Heart left ventricle (tissue), 16 donors: ENCODE measurements around the gene PARP8. TPM values are rescaled to one million over a fixed set of nuclear protein-coding genes. Genes with fewer than 3 reads are reported as not detected.
A peak's percentile ranks its signal among the peaks of the same experiment; 100 is the strongest.

Experiments
- ATAC-seq, 4 donors: fragments of 200-7000 bp; cut with Tn5 transposase; one replicate each; pipeline ENCODE4 v1.9.1; 2020 to 2022; ENCODE audit warnings: moderate library complexity in 4 of 4, mild to moderate bottlenecking in 3 of 4, moderate number of reproducible peaks in 1 of 4
- DNase-seq, 5 donors: peaks; one replicate each; pipeline ENCODE4 v3.0.0-alpha.2; 2020
- H3K27ac ChIP-seq, 12 donors: fragments of 200-600 bp; sonication (generic) in 4 of 12; one replicate each; pipeline versions ENCODE4 v1.5.0 to v1.8.0; 2016 to 2022; ENCODE audit warnings: mild to moderate bottlenecking in 2 of 12
- H3K27me3 ChIP-seq, 9 donors: fragments of 200-600 bp; sonication (generic) in 2 of 9; one replicate each; pipeline versions ENCODE4 v1.5.1 to v1.8.0; 2016 to 2022; ENCODE audit warnings: mild to moderate bottlenecking in 3 of 9
- H3K36me3 ChIP-seq, 9 donors: fragments of 200-600 bp; sonication (generic) in 2 of 9; one replicate each; pipeline versions ENCODE4 v1.5.0 to v1.8.0; 2018 to 2022; ENCODE audit warnings: mild to moderate bottlenecking in 2 of 9
- H3K4me1 ChIP-seq, 12 donors: fragments of 200-600 bp; sonication (generic) in 4 of 12; one replicate each; pipeline versions ENCODE4 v1.5.0 to v1.8.0; 2016 to 2022; ENCODE audit warnings: mild to moderate bottlenecking in 3 of 12
- H3K4me3 ChIP-seq, 12 donors: fragments of 200-600 bp; sonication (generic) in 4 of 12; one replicate each; pipeline versions ENCODE4 v1.5.0 to v1.8.0; 2017 to 2022; ENCODE audit warnings: mild to moderate bottlenecking in 9 of 12, moderate library complexity in 4 of 12
- H3K9me3 ChIP-seq, 12 donors: fragments of 200-600 bp; sonication (generic) in 4 of 12; one replicate each; pipeline versions ENCODE4 v1.5.0 to v1.8.0; 2016 to 2022; ENCODE audit warnings: mild to moderate bottlenecking in 1 of 12
- CTCF ChIP-seq, 12 donors: fragments of 200-600 bp; sonication (generic) in 4 of 12; IDR thresholded peaks; one replicate each; pipeline versions ENCODE4 v1.5.0 to v1.8.0; 2018 to 2022; ENCODE audit warnings: antibody characterized with exemption in 12 of 12, mild to moderate bottlenecking in 5 of 12
- POLR2A ChIP-seq, 2 donors: fragments of 450-650 bp; IDR thresholded peaks; one replicate each; pipeline ENCODE4 v1.6.1; 2017; ENCODE audit warnings: antibody characterized with exemption in 2 of 2, mild to moderate bottlenecking in 2 of 2, moderate library complexity in 2 of 2
- WGBS, 4 donors: extraction: QIAGEN DNeasy Blood & Tissue Kit in 2 of 4; methylation state at CpG; one replicate each; pipeline versions ENCODE4 v1.1.5 to v1.1.7; 2013 to 2018; 5-methylcytosine and 5-hydroxymethylcytosine counted together
- intact Hi-C, 10 donors: fragments of 100-400 bp; cut with DNase I; formaldehyde crosslinking; loops; one replicate each; pipeline versions ENCODE4 v1.11.1 to v1.14.2; 2022
- polyA plus RNA-seq, 2 donors: library from polyadenylated mRNA; stranded (reverse); fragments of 200-250 nt; gene quantifications; one replicate each; pipeline ENCODE4 v1.2.3, GENCODE V29; 2013
- total RNA-seq, 9 donors: library from RNA; depleted of rRNA in 2 of 9; stranded (reverse); fragments of >200 nt in 2 of 9; fragmentation: NEBNext Ultra II Directional in 3 of 9; extraction: Animal tissue kit (Norgen Biotek cat#: 25700) in 3 of 9; gene quantifications; one replicate each; pipeline versions ENCODE4 v1.1.0 to v1.2.4, GENCODE V29; 2016 to 2023
- donor health status: ischemic (EF 13 %, LVEDD 7.1; RV severe dilation, severe dysfunction).
- donor health status: healthy with polysubstance abuse.
- donor health status: DM: no; HTN: yes; CAD: no.
- donor health status: DM: no; HTN: no; CAD: no.
- donor health status: ischemic (EF 25% LVEDD 6.9; RV normal size, moderate dysfunction).
- donor health status: ischemic (EF 25% LVEDD 5.7; RV mildly dilated, moderate dysfunction).
- donor health status: healthy.
- donor health status: DM: yes; HTN: yes; CAD: no.
- donor health status: ischemic (EF 35%, LVEDD 5.7; RV mildly dilated, moderate dysfunction).
- donor health status: nonischemic (EF 11% LVEDD 7.7; RV severe dilation, severe dysfunction).
- donor health status: DM: yes; HTN: yes; CAD: no.
- donor health status: PGD.
- donor health status: ischemic (EF 29% LVEDD 5.4; RV normal size, mild dysfunction).
- donor health status: nonischemic (EF 23%, LVEDD 6.1; RV moderate dilation, normal function).

The PARP8 gene
- total and polyA plus RNA-seq, 11 donors = 1.6 to 22.5 (median 6.0) TPM

- 90 to 95% (median 95%) methylated on average over 3 of the region's 3 CpGs for WGBS, 4 donors
- no peak overlapping the region for H3K4me3 ChIP-seq
- ATAC-seq (no peak), DNase-seq (no peak)
- peak overlapping the region in 1 of 12 donors; percentile 47 for H3K27ac ChIP-seq
- no peaks in the 10 kb centered on the region for H3K27me3 ChIP-seq
- intact Hi-C loops = no loop called here
- TF ChIP-seq CTCF (IDR thresholded peaks at IDR 0.05) (no peak), POLR2A (IDR thresholded peaks at IDR 0.05) (no peak)
- peaks cover 0 to 59% (median 11%) of the 10 kb centered on the region in 9 donors for H3K36me3 ChIP-seq
- H3K4me1 ChIP-seq = no peaks in the 10 kb centered on the region
- H3K9me3 ChIP-seq = no peaks in the 10 kb centered on the region
Observed at GRCh38 chr5:50822761-50823160, 156.3 kb downstream of the PARP8 start.

GRCh38 chr5:50823568-50823967 lies 157.1 kb downstream of the PARP8 start:
- H3K27me3 ChIP-seq = no peaks in the 10 kb centered on the region
- H3K9me3 ChIP-seq = no peaks in the 10 kb centered on the region
- peaks cover 0 to 63% (median 19%) of the 10 kb centered on the region in 9 donors for H3K36me3 ChIP-seq
- intact Hi-C loops = no loop called here
- no peaks in the 10 kb centered on the region for H3K4me1 ChIP-seq
- no peak overlapping the region for H3K4me3 ChIP-seq
- ATAC-seq = peak in 2 of 4 donors; percentile 38 to 51
- no peak for TF ChIP-seq CTCF (IDR thresholded peaks at IDR 0.05)
- no peak for TF ChIP-seq POLR2A (IDR thresholded peaks at IDR 0.05)
- DNase-seq = no peak
- WGBS, 4 donors = 42 to 64% (median 55%) methylated on average over 6 of the region's 6 CpGs
- H3K27ac ChIP-seq = peak overlapping the region in 1 of 12 donors; percentile 47

GRCh38 chr5:50824109-50824508 lies 157.7 kb downstream of the PARP8 start:
- Histone ChIP-seq H3K4me3 (no peak overlapping the region), H3K36me3 (peaks cover 0 to 63% (median 24%) of the 10 kb centered on the region in 9 donors), H3K27me3 (no peaks in the 10 kb centered on the region), H3K4me1 (no peaks in the 10 kb centered on the region), H3K9me3 (no peaks in the 10 kb centered on the region), H3K27ac (peak overlapping the region in 1 of 12 donors; percentile 47)
- intact Hi-C loops = no loop called here
- TF ChIP-seq POLR2A (IDR thresholded peaks at IDR 0.05) = no peak
- no peak for TF ChIP-seq CTCF (IDR thresholded peaks at IDR 0.05)
- no peak for DNase-seq
- no peak for ATAC-seq
- WGBS, 4 donors = 81 to 93% (median 88%) methylated on average over 2 of the region's 2 CpGs

GRCh38 chr5:50827516-50828247 lies 161.2 kb downstream of the PARP8 start:
- Histone ChIP-seq H3K9me3 (no peaks in the 10 kb centered on the region), H3K4me1 (no peaks in the 10 kb centered on the region), H3K36me3 (peaks cover 0 to 69% (median 33%) of the 10 kb centered on the region in 9 donors), H3K4me3 (no peak overlapping the region), H3K27ac (no peak overlapping the region), H3K27me3 (no peaks in the 10 kb centered on the region)
- no peak for DNase-seq
- intact Hi-C loops = no loop called here
- no peak for ATAC-seq
- 45 to 100% (median 97%) methylated on average over 1 of the region's 1 CpG for WGBS, 4 donors
- no peak for TF ChIP-seq POLR2A (IDR thresholded peaks at IDR 0.05)
- TF ChIP-seq CTCF (IDR thresholded peaks at IDR 0.05) = no peak
